ENCODE results near the gene IMMT. TPM values are rescaled to one million over a fixed set of nuclear protein-coding genes. Genes with fewer than 3 reads are reported as not detected.
A peak's percentile ranks its signal among the peaks of the same experiment; 100 is the strongest.

IMMT gene
- total and polyA plus RNA-seq, 9 of the 15 experiments (the other 6 are each of a cell fraction or from before 2014, with no cell fraction given), result 119 to 294 (median 140) TPM

DNA sequence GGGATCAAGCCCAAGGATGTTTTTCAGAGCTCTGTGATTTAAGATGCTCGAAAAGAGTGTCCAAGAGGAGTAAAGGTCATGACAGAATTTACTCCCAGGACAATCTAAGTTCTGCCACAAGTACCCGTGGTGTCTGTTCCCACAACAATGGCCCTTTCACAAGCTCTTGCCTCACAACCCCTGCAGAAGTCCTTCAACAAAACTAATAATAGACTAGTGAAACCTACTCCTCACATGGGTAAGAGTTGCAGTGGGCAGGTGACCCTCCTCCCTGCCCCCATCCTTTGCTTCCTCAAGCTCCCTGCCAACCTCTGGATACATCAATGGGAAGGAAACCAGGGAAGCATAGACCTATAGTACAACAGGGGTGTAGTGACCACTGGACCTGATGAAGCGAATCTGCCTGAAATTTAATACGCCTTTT, 54.3 kb downstream of the IMMT start (continued):
- TF ChIP-seq, protein P1, sequence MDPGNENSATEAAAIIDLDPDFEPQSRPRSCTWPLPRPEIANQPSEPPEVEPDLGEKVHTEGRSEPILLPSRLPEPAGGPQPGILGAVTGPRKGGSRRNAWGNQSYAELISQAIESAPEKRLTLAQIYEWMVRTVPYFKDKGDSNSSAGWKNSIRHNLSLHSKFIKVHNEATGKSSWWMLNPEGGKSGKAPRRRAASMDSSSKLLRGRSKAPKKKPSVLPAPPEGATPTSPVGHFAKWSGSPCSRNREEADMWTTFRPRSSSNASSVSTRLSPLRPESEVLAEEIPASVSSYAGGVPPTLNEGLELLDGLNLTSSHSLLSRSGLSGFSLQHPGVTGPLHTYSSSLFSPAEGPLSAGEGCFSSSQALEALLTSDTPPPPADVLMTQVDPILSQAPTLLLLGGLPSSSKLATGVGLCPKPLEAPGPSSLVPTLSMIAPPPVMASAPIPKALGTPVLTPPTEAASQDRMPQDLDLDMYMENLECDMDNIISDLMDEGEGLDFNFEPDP (CRISPR knock-in tag; IDR thresholded peaks at IDR 0.05), result no peak
- TF ChIP-seq SUPT5H (IDR thresholded peaks at IDR 0.05), result peak; percentile 39; the same call in 1 of the 2 replicates
- TF ChIP-seq TRIM28 (IDR thresholded peaks at IDR 0.05), result no peak
- no peak for TF ChIP-seq XRCC5 (IDR thresholded peaks at IDR 0.05; ENCODE audit: low read depth, low read length)
- TF ChIP-seq POLR2B (IDR thresholded peaks at IDR 0.05; ENCODE audit: low read depth, partially characterized antibody), result peak; percentile 36
- TF ChIP-seq ZNF316 (IDR thresholded peaks at IDR 0.05), result no peak

- POLR2A ChIA-PET, result interaction anchor here (0.7 to 1.0 kb wide), 2 partner anchors 34 to 73 kb away, joined by 3 to 5 read pairs; partner anchors contain the start of gene PTCD3
- TF ChIP-seq ZNF518B (CRISPR knock-in tag; IDR thresholded peaks at IDR 0.05), result no peak
- TF ChIP-seq GATA2 (CRISPR knock-in tag; IDR thresholded peaks at IDR 0.05), result no peak
- no peak for TF ChIP-seq POLR2AphosphoS2 (IDR thresholded peaks at IDR 0.05; ENCODE audit: low read length)
- TF ChIP-seq BHLHE40 (IDR thresholded peaks at IDR 0.05; ENCODE audit: low read length), result no peak
- no peak for TF ChIP-seq ARID3B (CRISPR knock-in tag; IDR thresholded peaks at IDR 0.05; ENCODE audit: borderline replicate concordance)
- no peak for TF ChIP-seq HDAC2 (IDR thresholded peaks at IDR 0.05)
- TF ChIP-seq PTBP1 (IDR thresholded peaks at IDR 0.05; ENCODE audit: low read depth, low read length), result no peak
- no peak for TF ChIP-seq ILF3 (IDR thresholded peaks at IDR 0.05; ENCODE audit: borderline replicate concordance)
- no peak for TF ChIP-seq HNRNPK (IDR thresholded peaks at IDR 0.05; ENCODE audit: low read depth, low read length, poor library complexity, severe bottlenecking)
- TF ChIP-seq ZNF584 (CRISPR knock-in tag; IDR thresholded peaks at IDR 0.05; ENCODE audit: low read depth), result no peak
These were observed 55.3 kb downstream of the IMMT start for GRCh38 chr2:86139981-86140380.

More at GRCh38 chr2:86139981-86140380, 55.3 kb downstream of the IMMT start:
- no peak overlapping the region for H3K4me3 ChIP-seq
- peaks cover 95% of the 10 kb centered on the region for H3K36me3 ChIP-seq (ENCODE audit: control insufficient read depth, insufficient read depth, low read length)
- WGBS (ENCODE audit: insufficient coverage, low coverage, missing lambda C conversion rate), result 96% methylated on average over 4 of the region's 4 CpGs
- H4K20me1 ChIP-seq (replicated peaks; ENCODE audit: control insufficient read depth, insufficient read depth, low read length), result no peaks in the 10 kb centered on the region
- H3K9me3 ChIP-seq (replicated peaks; ENCODE audit: control insufficient read depth, insufficient read depth, low read depth, low read length), result no peaks in the 10 kb centered on the region
- ATAC-seq (no peak), DNase-seq (ENCODE audit: extremely low read depth in 1 of 4, low spot score in 3 of 4) (no peak), FAIRE-seq (no peak)
- H3K27ac ChIP-seq (ENCODE audit: extremely low read depth, low read depth, low read length), result no peak overlapping the region
- no TSS peak for BruUV-seq (replicated peaks)
- no peaks in the 10 kb centered on the region for H3K4me1 ChIP-seq (replicated peaks in 1 of 2; ENCODE audit: control insufficient read depth in 2 of 2, insufficient read depth in 2 of 2, low read length in 2 of 2)
- H3K27me3 ChIP-seq (ENCODE audit: control insufficient read depth in 2 of 2, insufficient read depth in 2 of 2, low read length in 2 of 2), result no peaks in the 10 kb centered on the region
- no peak overlapping the region for H3K9ac ChIP-seq (ENCODE audit: insufficient read depth in 1 of 2, low read depth in 2 of 2, low read length in 2 of 2)
- CTCF ChIA-PET (ENCODE audit: low intra/inter-chr PET ratio), result interaction anchor here (0.7 kb wide), 1 partner anchor 67 kb away, joined by 3 read pairs; no protein-coding TSS in a partner anchor
- no peak overlapping the region for H3K4me2 ChIP-seq (ENCODE audit: insufficient read depth, low read length)
- in situ Hi-C loops (cut with MboI) (no loop called here), intact Hi-C loops (cut with micrococcal nuclease) (no loop called here)
- no peaks in the 10 kb centered on the region for H3K9me1 ChIP-seq (ENCODE audit: control insufficient read depth, insufficient read depth, low read length)
- H2AFZ ChIP-seq (ENCODE audit: low read depth, low read length), result no peak overlapping the region
- no peaks in the 10 kb centered on the region for H3K79me2 ChIP-seq (ENCODE audit: control insufficient read depth, insufficient read depth, low read length)

Measured in K562 (cell line).